ENCODE data around the gene TPT1. TPM values are rescaled to one million over a fixed set of nuclear protein-coding genes. Genes with fewer than 3 reads are reported as not detected.

The TPT1 gene
- total RNA-seq, 1 experiment from 2014 or later = 1,963 TPM

DNA sequence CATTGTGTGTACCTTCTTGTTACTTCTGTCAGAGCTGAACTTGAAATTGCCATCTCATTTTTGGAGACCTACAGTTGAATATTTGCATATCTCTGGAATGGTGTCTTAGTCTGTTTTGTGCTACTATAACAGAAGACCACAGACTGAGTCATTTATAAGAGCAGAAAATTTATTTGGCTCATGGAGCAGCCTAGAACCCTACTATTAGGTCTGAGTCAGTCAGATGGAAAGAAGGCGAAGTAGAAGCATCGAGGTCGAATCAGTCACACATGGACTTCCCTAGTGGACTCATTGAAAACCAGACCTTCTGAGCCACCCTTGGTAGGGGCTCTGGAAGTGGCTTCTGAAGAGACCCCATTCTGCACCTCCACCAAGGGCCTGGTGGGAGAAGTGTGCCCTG lies 33.9 kb upstream of the TPT1 start:
- Histone ChIP-seq H3K36me3 (ENCODE audit: insufficient read depth, low read length, poor library complexity, severe bottlenecking) (no peaks in the 10 kb centered on the region), H3K9me3 (ENCODE audit: low read depth, low read length, poor library complexity, severe bottlenecking) (no peaks in the 10 kb centered on the region), H3K27me3 (replicated peaks; ENCODE audit: insufficient read depth, low read depth, low read length, poor library complexity) (no peaks in the 10 kb centered on the region), H3K4me3 (ENCODE audit: low read depth, low read length, poor library complexity, severe bottlenecking) (no peak overlapping the region), H3K4me1 (ENCODE audit: insufficient read depth, low read length, poor library complexity, severe bottlenecking) (peaks cover 4% of the 10 kb centered on the region), H3K27ac (ENCODE audit: low read depth, low read length, poor library complexity, severe bottlenecking) (no peak overlapping the region)
- DNase-seq (ENCODE audit: low spot score) = no peak
- no TSS peak for BruUV-seq (replicated peaks)
- CTCF ChIA-PET = no interaction called here
- intact Hi-C loops (cut with micrococcal nuclease; ENCODE audit: unreplicated experiment) = loop anchor here (5.0 to 10.0 kb wide), 3 partner anchors 140 to 947 kb away; no protein-coding TSS in a partner anchor
- POLR2A ChIA-PET (ENCODE audit: low non-redundant PET) = no interaction called here
- TF ChIP-seq EZH2 (IDR thresholded peaks at IDR 0.05; ENCODE audit: borderline replicate concordance, low read depth, low read length, poor library complexity, severe bottlenecking) = no peak
- TF ChIP-seq, protein P1, sequence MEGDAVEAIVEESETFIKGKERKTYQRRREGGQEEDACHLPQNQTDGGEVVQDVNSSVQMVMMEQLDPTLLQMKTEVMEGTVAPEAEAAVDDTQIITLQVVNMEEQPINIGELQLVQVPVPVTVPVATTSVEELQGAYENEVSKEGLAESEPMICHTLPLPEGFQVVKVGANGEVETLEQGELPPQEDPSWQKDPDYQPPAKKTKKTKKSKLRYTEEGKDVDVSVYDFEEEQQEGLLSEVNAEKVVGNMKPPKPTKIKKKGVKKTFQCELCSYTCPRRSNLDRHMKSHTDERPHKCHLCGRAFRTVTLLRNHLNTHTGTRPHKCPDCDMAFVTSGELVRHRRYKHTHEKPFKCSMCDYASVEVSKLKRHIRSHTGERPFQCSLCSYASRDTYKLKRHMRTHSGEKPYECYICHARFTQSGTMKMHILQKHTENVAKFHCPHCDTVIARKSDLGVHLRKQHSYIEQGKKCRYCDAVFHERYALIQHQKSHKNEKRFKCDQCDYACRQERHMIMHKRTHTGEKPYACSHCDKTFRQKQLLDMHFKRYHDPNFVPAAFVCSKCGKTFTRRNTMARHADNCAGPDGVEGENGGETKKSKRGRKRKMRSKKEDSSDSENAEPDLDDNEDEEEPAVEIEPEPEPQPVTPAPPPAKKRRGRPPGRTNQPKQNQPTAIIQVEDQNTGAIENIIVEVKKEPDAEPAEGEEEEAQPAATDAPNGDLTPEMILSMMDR (conservative IDR thresholded peaks at IDR 0.05; ENCODE audit: low read depth, low read length) = no peak

DNA sequence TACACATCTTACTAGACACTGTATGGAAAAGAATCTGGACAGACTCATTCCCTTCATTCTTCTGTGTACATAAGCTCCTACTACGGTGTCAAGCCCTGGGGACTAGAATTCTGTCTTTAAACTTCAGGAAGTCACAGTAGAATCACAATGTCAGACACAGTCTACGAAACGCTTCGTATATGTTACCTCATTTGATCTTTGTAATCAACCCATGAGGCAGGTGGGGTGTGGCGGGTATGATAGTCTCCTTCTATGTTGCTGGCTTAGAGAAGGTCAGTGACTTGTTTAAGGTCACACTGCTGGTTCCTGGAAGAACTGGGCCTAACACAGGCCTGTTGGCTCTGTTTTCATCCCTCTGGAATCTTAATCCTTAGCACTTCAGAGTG lies 32.2 kb upstream of the TPT1 start:
- no peak for DNase-seq (ENCODE audit: low spot score)
- no peaks in the 10 kb centered on the region for H3K27me3 ChIP-seq (replicated peaks; ENCODE audit: insufficient read depth, low read depth, low read length, poor library complexity)
- BruUV-seq (replicated peaks) = no TSS peak
- H3K4me1 ChIP-seq (ENCODE audit: insufficient read depth, low read length, poor library complexity, severe bottlenecking) = peaks cover 4% of the 10 kb centered on the region
- ChIA-PET CTCF (no interaction called here), POLR2A (ENCODE audit: low non-redundant PET) (no interaction called here)
- no peaks in the 10 kb centered on the region for H3K9me3 ChIP-seq (ENCODE audit: low read depth, low read length, poor library complexity, severe bottlenecking)
- no peak overlapping the region for H3K27ac ChIP-seq (ENCODE audit: low read depth, low read length, poor library complexity, severe bottlenecking)
- intact Hi-C loops (cut with micrococcal nuclease; ENCODE audit: unreplicated experiment) = loop anchor here (5.0 to 10.0 kb wide), 3 partner anchors 142 to 949 kb away; no protein-coding TSS in a partner anchor
- no peak for TF ChIP-seq EZH2 (IDR thresholded peaks at IDR 0.05; ENCODE audit: borderline replicate concordance, low read depth, low read length, poor library complexity, severe bottlenecking)
- TF ChIP-seq, protein P1 (conservative IDR thresholded peaks at IDR 0.05; ENCODE audit: low read depth, low read length) = no peak
- H3K36me3 ChIP-seq (ENCODE audit: insufficient read depth, low read length, poor library complexity, severe bottlenecking) = no peaks in the 10 kb centered on the region
- H3K4me3 ChIP-seq (ENCODE audit: low read depth, low read length, poor library complexity, severe bottlenecking) = no peak overlapping the region

DNA sequence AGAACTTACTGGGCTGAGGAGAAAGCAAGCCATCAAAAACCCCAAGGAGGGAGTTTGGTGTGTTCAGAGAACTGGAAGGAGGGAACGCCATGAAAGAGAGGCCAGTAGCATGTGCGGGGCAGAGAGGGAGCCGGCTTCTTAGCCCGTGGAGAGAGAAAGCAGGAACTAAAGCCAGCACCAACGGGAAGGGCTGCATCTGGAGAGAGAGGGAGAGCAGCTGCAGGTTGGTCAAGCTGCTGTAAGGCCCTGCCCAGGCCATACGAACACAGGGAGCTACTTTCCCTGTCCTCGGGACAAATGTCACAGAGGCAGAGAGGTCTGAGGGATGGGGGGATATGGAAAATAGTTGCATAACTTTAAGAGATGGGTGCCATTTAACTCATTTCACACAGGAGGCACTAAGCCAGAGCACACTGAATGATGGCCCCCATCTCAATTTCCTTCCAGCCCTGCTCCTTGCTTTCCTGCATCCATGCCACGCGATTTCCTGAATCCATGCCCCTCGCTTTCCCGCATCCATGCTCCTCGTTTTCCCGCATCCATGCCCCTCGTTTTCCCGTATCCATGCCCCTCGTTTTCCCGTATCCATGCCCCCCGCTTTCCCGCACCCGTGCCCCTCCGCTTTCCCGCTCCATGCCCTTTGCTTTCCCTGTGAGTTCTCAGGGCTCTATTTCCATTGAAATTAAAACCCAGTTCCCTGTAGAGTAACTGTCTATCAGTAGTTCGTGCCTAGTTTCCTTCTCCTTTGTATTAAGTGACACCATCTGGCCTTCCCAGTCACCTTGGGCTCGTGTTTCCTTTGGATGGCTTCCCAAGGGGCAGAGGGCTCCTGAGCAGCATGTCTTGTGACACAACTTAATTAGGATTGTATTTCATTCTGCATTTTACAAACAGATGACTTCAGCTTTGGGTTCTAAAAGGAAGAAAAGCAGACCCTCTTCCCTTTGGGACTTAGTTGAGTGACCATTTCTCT lies 31.5 kb upstream of the TPT1 start:
- intact Hi-C loops (cut with micrococcal nuclease; ENCODE audit: unreplicated experiment) = loop anchor here (5.0 to 10.0 kb wide), 3 partner anchors 142 to 950 kb away; no protein-coding TSS in a partner anchor
- H3K9me3 ChIP-seq (ENCODE audit: low read depth, low read length, poor library complexity, severe bottlenecking) = no peaks in the 10 kb centered on the region
- ChIA-PET POLR2A (ENCODE audit: low non-redundant PET) (no interaction called here), CTCF (no interaction called here)
- H3K4me3 ChIP-seq (ENCODE audit: low read depth, low read length, poor library complexity, severe bottlenecking) = no peak overlapping the region
- no peak for DNase-seq (ENCODE audit: low spot score)
- H3K27ac ChIP-seq (ENCODE audit: low read depth, low read length, poor library complexity, severe bottlenecking) = no peak overlapping the region
- H3K36me3 ChIP-seq (ENCODE audit: insufficient read depth, low read length, poor library complexity, severe bottlenecking) = no peaks in the 10 kb centered on the region
- H3K27me3 ChIP-seq (replicated peaks; ENCODE audit: insufficient read depth, low read depth, low read length, poor library complexity) = no peaks in the 10 kb centered on the region
- TF ChIP-seq, protein P1 (conservative IDR thresholded peaks at IDR 0.05; ENCODE audit: low read depth, low read length) = no peak
- peaks cover 4% of the 10 kb centered on the region for H3K4me1 ChIP-seq (ENCODE audit: insufficient read depth, low read length, poor library complexity, severe bottlenecking)
- BruUV-seq (replicated peaks) = no TSS peak
